ENCODE results near the gene AKIRIN1.
"Not testable (repeated sequence)": the region's sequence is repeated elsewhere in the genome, so short reads cannot be mapped to it uniquely, and the experiment has no call there.

AKIRIN1 gene

GRCh38 chr1:39044762-39045161, 53.7 kb downstream of the AKIRIN1 start:
- DNase-seq (ENCODE audit: low read depth, low spot score), result no peak

GRCh38 chr1:39045231-39045630, 54.2 kb downstream of the AKIRIN1 start:
- no peak for DNase-seq (ENCODE audit: low read depth, low spot score)

GRCh38 chr1:39046613-39047210, 55.6 kb downstream of the AKIRIN1 start:
- no peak for DNase-seq (ENCODE audit: low read depth, low spot score)

GRCh38 chr1:39047374-39048229, 56.5 kb downstream of the AKIRIN1 start:
- DNase-seq (ENCODE audit: low read depth, low spot score), result no peak

- no peak for DNase-seq (ENCODE audit: low read depth, low spot score)
Measured at GRCh38 chr1:39048745-39049370, 57.8 kb downstream of the AKIRIN1 start.

GRCh38 chr1:39050001-39050400, 58.9 kb downstream of the AKIRIN1 start:
- DNase-seq (ENCODE audit: low read depth, low spot score), result no peak

- not testable (repeated sequence) for DNase-seq (ENCODE audit: low read depth, low spot score)
Measured at GRCh38 chr1:39051193-39051850, 60.2 kb downstream of the AKIRIN1 start.

GRCh38 chr1:39051956-39052355, 60.9 kb downstream of the AKIRIN1 start:
- DNase-seq (ENCODE audit: low read depth, low spot score), result no peak

GRCh38 chr1:39055213-39055710, 64.2 kb downstream of the AKIRIN1 start:
- DNase-seq (ENCODE audit: low read depth, low spot score), result not testable (repeated sequence)

All from activated naive CD8-positive, alpha-beta T cell treated with anti-CD3 and anti-CD28 coated beads, Interleukin-2, amount 50 U/mL, for 16 hours (primary cell).